GM23248 (cell line): ENCODE results near the gene TCF7L2. TPM values are rescaled to one million over a fixed set of nuclear protein-coding genes. Genes with fewer than 3 reads are reported as not detected.

Experiments
- DNase-seq: peaks from one replicate; pipeline ENCODE4 v3.0.0-alpha.2; 2015
- H2AFZ ChIP-seq: fragments of 200-600 bp; sonication (generic); 2 replicates; pipeline ENCODE4 v1.6.1; 2016; ENCODE audit warnings: antibody characterized with exemption
- H3F3A ChIP-seq: fragments of 200-600 bp; sonication (generic); 2 replicates; pipeline ENCODE4 v1.6.1; 2016; ENCODE audit warnings: mild to moderate bottlenecking, antibody characterized with exemption, mixed run types; ENCODE audit not compliant: insufficient read depth
- H3K27ac ChIP-seq: fragments of 200-600 bp; sonication (generic); 2 replicates; pipeline ENCODE4 v1.5.1; 2016; ENCODE audit warnings: mild to moderate bottlenecking
- H3K27me3 ChIP-seq: fragments of 200-600 bp; sonication (generic); replicated peaks from 2 replicates; pipeline ENCODE4 v1.6.1; 2016; ENCODE audit warnings: mild to moderate bottlenecking; ENCODE audit not compliant: insufficient read depth
- H3K36me3 ChIP-seq: fragments of 200-600 bp; sonication (generic); 2 replicates; pipeline ENCODE4 v1.6.1; 2016; ENCODE audit warnings: low read depth, mild to moderate bottlenecking
- H3K4me1 ChIP-seq: fragments of 200-600 bp; sonication (generic); 2 replicates; pipeline ENCODE4 v1.6.1; 2016; ENCODE audit warnings: mild to moderate bottlenecking; ENCODE audit not compliant: insufficient read depth
- H3K4me2 ChIP-seq: fragments of 200-600 bp; sonication (generic); one replicate; pipeline ENCODE4 v1.6.1; 2016; ENCODE audit warnings: mild to moderate bottlenecking; ENCODE audit not compliant: unreplicated experiment
- H3K4me3 ChIP-seq: fragments of 200-600 bp; sonication (generic); 2 replicates; pipeline ENCODE4 v1.5.1; 2016; ENCODE audit warnings: mild to moderate bottlenecking
- H3K79me2 ChIP-seq: fragments of 200-600 bp; sonication (generic); 2 replicates; pipeline ENCODE4 v1.6.1; 2016; ENCODE audit warnings: mild to moderate bottlenecking; ENCODE audit not compliant: insufficient read depth
- H3K9ac ChIP-seq: fragments of 200-600 bp; sonication (generic); 2 replicates; pipeline ENCODE4 v1.6.1; 2016; ENCODE audit warnings: mild to moderate bottlenecking
- H3K9me2 ChIP-seq: fragments of 200-600 bp; sonication (generic); 2 replicates; pipeline ENCODE4 v1.6.1; 2016; ENCODE audit warnings: mixed run types, mild to moderate bottlenecking, moderate library complexity; ENCODE audit not compliant: insufficient read depth
- H3K9me3 ChIP-seq: fragments of 200-600 bp; sonication (generic); one replicate; pipeline ENCODE4 v1.6.1; 2017; ENCODE audit warnings: low read depth
- H4K20me1 ChIP-seq: fragments of 200-600 bp; sonication (generic); 2 replicates; pipeline ENCODE4 v1.6.0; 2016; ENCODE audit not compliant: insufficient read depth
- EZH2 ChIP-seq: fragments of 200-600 bp; sonication (generic); IDR thresholded peaks from 2 replicates; pipeline ENCODE4 v1.6.1; 2018; ENCODE audit warnings: antibody characterized with exemption, mild to moderate bottlenecking; ENCODE audit not compliant: insufficient read depth, poor library complexity, severe bottlenecking
- EZH2phosphoT487 ChIP-seq: fragments of 200-600 bp; sonication (generic); IDR thresholded peaks from 2 replicates; pipeline ENCODE4 v1.6.1; 2018; ENCODE audit warnings: antibody characterized with exemption, moderate library complexity, mild to moderate bottlenecking, low read depth; ENCODE audit not compliant: insufficient read depth
- WGBS, 2 experiments: methylation state at CpG; one replicate each; pipeline ENCODE4 v1.1.6; 2015 to 2017; ENCODE audit warnings: low lambda C conversion rate in 2 of 2, low coverage in 1 of 2; ENCODE audit errors: missing lambda C conversion rate in 2 of 2; 5-methylcytosine and 5-hydroxymethylcytosine counted together
- in situ Hi-C: fragments of 300-500 bp; cut with MboI; formaldehyde crosslinking; loops from 2 replicates; pipeline ENCODE4 v1.15.0; 2020
- polyA plus RNA-seq: library from polyadenylated mRNA; unstranded; fragments of >200 nt; fragmentation: Nextera tagmentation; extraction: Ambion mirVana; gene quantifications from 2 replicates; pipeline ENCODE4 v1.2.1, GENCODE V29; 2016
- total RNA-seq: library from RNA; depleted of rRNA; stranded (reverse); fragments of >200 nt; shearing (Covaris generic); gene quantifications from 2 replicates; pipeline ENCODE4 v1.2.3, GENCODE V29; 2014

The TCF7L2 gene
- total and polyA plus RNA-seq, 2 experiments from 2014 or later = 6.2 to 19.3 TPM

DNA sequence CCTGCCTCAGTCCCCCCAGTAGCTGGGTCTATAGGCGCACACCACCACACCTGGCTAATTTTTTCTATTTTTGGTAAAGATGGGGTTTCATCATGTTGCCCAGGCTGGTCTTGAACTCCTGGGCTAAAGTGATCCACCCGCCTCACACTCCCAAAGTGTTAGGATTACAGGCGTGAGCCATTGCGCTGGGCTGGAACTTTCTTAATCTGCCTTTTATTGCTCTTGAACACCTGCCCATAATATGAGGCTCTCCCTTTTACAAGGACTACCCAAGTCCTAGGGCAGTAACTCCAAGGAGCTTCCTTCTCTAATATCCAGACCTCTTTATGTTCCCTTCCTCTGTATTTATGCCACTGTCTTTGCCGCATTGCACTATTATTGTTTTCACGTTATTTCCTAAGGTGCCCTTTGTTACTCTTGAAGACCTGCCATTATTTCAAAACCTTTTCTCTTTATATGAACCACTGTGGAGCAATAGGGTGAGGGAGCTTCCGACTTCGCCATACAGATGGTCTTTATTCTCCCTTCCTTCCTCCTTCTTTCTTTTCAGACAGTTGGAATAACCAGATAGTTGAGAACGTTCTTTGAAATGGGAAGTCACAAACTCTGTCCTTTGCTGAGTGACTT, 36.3 kb upstream of the TCF7L2 start:
- Histone ChIP-seq H3K9me3 (no peaks in the 10 kb centered on the region), H2AFZ (no peak overlapping the region), H3K9ac (no peak overlapping the region), H3K9me2 (no peaks in the 10 kb centered on the region), H3F3A (peaks cover 19% of the 10 kb centered on the region), H3K4me2 (peak overlapping the region; percentile 7), H3K79me2 (no peaks in the 10 kb centered on the region), H4K20me1 (no peaks in the 10 kb centered on the region), H3K27me3 (no peaks in the 10 kb centered on the region), H3K27ac (no peak overlapping the region), H3K36me3 (no peaks in the 10 kb centered on the region), H3K4me3 (no peak overlapping the region), H3K4me1 (peaks cover 7% of the 10 kb centered on the region; the same call in 1 of the 2 replicates)
- DNase-seq = no peak
- 89 to 92% methylated on average over 9 of the region's 9 CpGs for WGBS, 2 experiments
- in situ Hi-C loops = no loop called here
- TF ChIP-seq EZH2phosphoT487 (no peak), EZH2 (no peak)

DNA sequence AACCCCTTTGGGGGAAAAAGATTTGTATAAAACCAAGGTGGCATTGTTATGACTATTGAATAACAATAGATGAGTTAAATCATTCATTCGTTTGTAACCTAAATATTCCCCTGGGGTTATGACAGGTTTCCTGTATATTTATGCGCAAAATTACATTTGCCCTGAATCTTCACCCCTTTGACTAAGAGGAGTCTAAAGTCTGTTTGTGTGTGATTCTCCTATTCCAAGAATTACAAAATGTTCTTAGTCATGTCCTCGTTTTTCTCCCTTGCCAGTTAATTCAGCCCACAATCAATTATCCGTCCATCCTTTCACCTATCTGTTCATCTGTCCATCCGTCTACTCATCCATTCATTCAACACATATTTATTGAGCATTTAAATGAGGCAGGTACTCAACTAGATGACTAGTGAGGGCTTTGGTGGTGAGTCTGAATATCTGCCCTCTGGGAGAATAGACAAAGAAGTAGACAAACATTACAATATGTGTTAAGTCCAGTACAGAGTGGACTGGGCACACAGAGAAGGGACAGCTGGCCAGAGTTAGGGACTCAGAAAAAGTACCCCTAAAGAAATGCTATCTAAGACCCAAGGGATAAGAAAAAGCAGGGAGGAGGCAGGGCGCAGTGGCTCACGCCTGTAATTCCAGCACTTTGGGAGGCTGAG, 35.6 kb upstream of the TCF7L2 start:
- H3K36me3 ChIP-seq = no peaks in the 10 kb centered on the region
- H3K27me3 ChIP-seq = no peaks in the 10 kb centered on the region
- WGBS, 2 experiments = 46 to 49% methylated on average over 7 of the region's 7 CpGs
- TF ChIP-seq EZH2 (no peak), EZH2phosphoT487 (no peak)
- H3K27ac ChIP-seq = no peak overlapping the region
- peaks cover 10% of the 10 kb centered on the region for H3K4me1 ChIP-seq
- H3K9me3 ChIP-seq = no peaks in the 10 kb centered on the region
- no peaks in the 10 kb centered on the region for H3K9me2 ChIP-seq
- peak; percentile 49 for DNase-seq
- no peaks in the 10 kb centered on the region for H4K20me1 ChIP-seq
- H3K4me2 ChIP-seq = peak overlapping the region; percentile 7
- no peaks in the 10 kb centered on the region for H3K79me2 ChIP-seq
- no peak overlapping the region for H2AFZ ChIP-seq
- H3K4me3 ChIP-seq = no peak overlapping the region
- in situ Hi-C loops = no loop called here
- H3F3A ChIP-seq = peaks cover 19% of the 10 kb centered on the region
- no peak overlapping the region for H3K9ac ChIP-seq

GRCh38 chr10:112915590-112916572, 34.2 kb upstream of the TCF7L2 start:
- H3K9ac ChIP-seq = no peak overlapping the region
- H3K27me3 ChIP-seq = no peaks in the 10 kb centered on the region
- DNase-seq = peak; percentile 45
- no peaks in the 10 kb centered on the region for H3K79me2 ChIP-seq
- no peak overlapping the region for H2AFZ ChIP-seq
- H4K20me1 ChIP-seq = no peaks in the 10 kb centered on the region
- in situ Hi-C loops = no loop called here
- H3F3A ChIP-seq = peaks cover 19% of the 10 kb centered on the region
- peak overlapping the region; percentile 8 for H3K4me2 ChIP-seq
- H3K9me2 ChIP-seq = no peaks in the 10 kb centered on the region
- H3K4me1 ChIP-seq = peaks cover 17% of the 10 kb centered on the region
- TF ChIP-seq EZH2 = no peak
- no peak for TF ChIP-seq EZH2phosphoT487
- H3K36me3 ChIP-seq = no peaks in the 10 kb centered on the region
- H3K27ac ChIP-seq = no peak overlapping the region
- no peak overlapping the region for H3K4me3 ChIP-seq
- no peaks in the 10 kb centered on the region for H3K9me3 ChIP-seq
- 70 to 79% methylated on average over 11 of the region's 11 CpGs for WGBS, 2 experiments

DNA sequence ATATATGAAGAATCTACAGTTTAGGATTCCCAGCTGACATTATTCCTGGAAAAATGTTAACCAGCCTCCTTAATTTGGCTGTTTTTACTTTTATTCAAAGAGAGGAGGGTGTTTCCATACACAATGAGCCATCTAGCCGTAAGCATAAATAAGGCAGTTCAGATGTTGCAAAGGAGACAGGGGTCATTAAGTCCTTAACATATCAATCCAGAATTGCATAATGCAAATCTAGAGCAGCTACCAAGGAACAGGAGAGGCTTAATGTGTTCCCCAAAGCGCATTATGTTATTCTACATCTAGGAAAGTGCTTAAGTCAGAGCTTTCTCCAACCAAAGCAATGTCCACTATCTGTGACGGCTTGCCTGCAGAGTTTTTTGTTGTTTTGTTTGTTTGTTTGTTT, 32.4 kb upstream of the TCF7L2 start:
- Histone ChIP-seq H3K27me3 (no peaks in the 10 kb centered on the region), H2AFZ (no peak overlapping the region), H3K9me3 (no peaks in the 10 kb centered on the region), H3K4me1 (peaks cover 17% of the 10 kb centered on the region), H3K36me3 (no peaks in the 10 kb centered on the region), H3K4me3 (no peak overlapping the region), H3F3A (peaks cover 19% of the 10 kb centered on the region), H4K20me1 (no peaks in the 10 kb centered on the region), H3K9me2 (no peaks in the 10 kb centered on the region), H3K4me2 (no peak overlapping the region), H3K79me2 (no peaks in the 10 kb centered on the region), H3K9ac (no peak overlapping the region), H3K27ac (no peak overlapping the region)
- in situ Hi-C loops = no loop called here
- DNase-seq = no peak
- TF ChIP-seq EZH2phosphoT487 = no peak
- no peak for TF ChIP-seq EZH2
- 94 to 98% methylated on average over 3 of the region's 3 CpGs for WGBS, 2 experiments
